HG03159 (cell line): ENCODE results near the gene NFE2L2.
"Not testable (repeated sequence)": the region's sequence is repeated elsewhere in the genome, so short reads cannot be mapped to it uniquely, and the experiment has no call there.

ENCODE experiments used
- ATAC-seq: cut with Tn5 transposase; IDR thresholded peaks from one replicate; pipeline ENCODE4 v1.9.1; 2021; ENCODE audit warnings: mild to moderate bottlenecking, moderate library complexity; ENCODE audit not compliant: unreplicated experiment

Gene NFE2L2

GRCh38 chr2:177258059-177258458, 6.5 kb downstream of the NFE2L2 start:
- ATAC-seq, result no peak

- no peak for ATAC-seq
Observed at GRCh38 chr2:177257471-177257870, 7.1 kb downstream of the NFE2L2 start.

- no peak for ATAC-seq
Observed at GRCh38 chr2:177256695-177257094, 7.8 kb downstream of the NFE2L2 start.

- ATAC-seq, result no peak
Observed at GRCh38 chr2:177256026-177256425, 8.5 kb downstream of the NFE2L2 start.

- no peak for ATAC-seq
Observed at GRCh38 chr2:177255227-177255601, 9.3 kb downstream of the NFE2L2 start.

GRCh38 chr2:177254433-177255226, 9.9 kb downstream of the NFE2L2 start:
- no peak for ATAC-seq

- no peak for ATAC-seq
Observed at GRCh38 chr2:177253704-177254103, 10.8 kb downstream of the NFE2L2 start.

GRCh38 chr2:177252808-177253531, 11.6 kb downstream of the NFE2L2 start:
- ATAC-seq, result no peak

- ATAC-seq, result no peak
Observed at GRCh38 chr2:177251165-177251542, 13.4 kb downstream of the NFE2L2 start.

- no peak for ATAC-seq
Observed at GRCh38 chr2:177250461-177250860, 14.1 kb downstream of the NFE2L2 start.

- ATAC-seq, result no peak
Observed at GRCh38 chr2:177249038-177249437, 15.5 kb downstream of the NFE2L2 start.

GRCh38 chr2:177247693-177248262, 16.7 kb downstream of the NFE2L2 start:
- no peak for ATAC-seq

GRCh38 chr2:177246523-177247030, 17.9 kb downstream of the NFE2L2 start:
- ATAC-seq, result not testable (repeated sequence)

- ATAC-seq, result no peak
Observed at GRCh38 chr2:177246000-177246399, 18.5 kb downstream of the NFE2L2 start.

- no peak for ATAC-seq
Observed at GRCh38 chr2:177245010-177245422, 19.5 kb downstream of the NFE2L2 start.

GRCh38 chr2:177244244-177244771, 20.2 kb downstream of the NFE2L2 start:
- no peak for ATAC-seq

GRCh38 chr2:177243476-177243875, 21.1 kb downstream of the NFE2L2 start:
- no peak for ATAC-seq

GRCh38 chr2:177243073-177243472, 21.5 kb downstream of the NFE2L2 start:
- ATAC-seq, result no peak

- no peak for ATAC-seq
Observed at GRCh38 chr2:177242121-177242987, 22.2 kb downstream of the NFE2L2 start.

GRCh38 chr2:177241711-177242120, 22.8 kb downstream of the NFE2L2 start:
- no peak for ATAC-seq
